Glutamatergic neuron (in vitro differentiated cells): ENCODE measurements around the gene FRMPD4. TPM values are rescaled to one million over a fixed set of nuclear protein-coding genes. Genes with fewer than 3 reads are reported as not detected.

Source experiments
- DNase-seq: peaks from one replicate; pipeline ENCODE4 v3.0.0; 2022
- H3K27ac Mint-ChIP-seq: one replicate; pipeline ENCODE4 v1.8.0; 2020; ENCODE audit warnings: mild to moderate bottlenecking, mixed read lengths, inconsistent platforms; ENCODE audit not compliant: unreplicated experiment
- H3K27me3 Mint-ChIP-seq: one replicate; pipeline ENCODE4 v1.8.0; 2020; ENCODE audit warnings: mild to moderate bottlenecking, moderate library complexity, mixed read lengths, inconsistent platforms; ENCODE audit not compliant: unreplicated experiment
- H3K36me3 Mint-ChIP-seq: one replicate; pipeline ENCODE4 v1.8.0; 2020; ENCODE audit warnings: mild to moderate bottlenecking, mixed read lengths, inconsistent platforms; ENCODE audit not compliant: unreplicated experiment
- H3K4me1 Mint-ChIP-seq: one replicate; pipeline ENCODE4 v1.8.0; 2020; ENCODE audit warnings: mild to moderate bottlenecking, low read depth, mixed read lengths, inconsistent platforms; ENCODE audit not compliant: unreplicated experiment
- H3K4me3 Mint-ChIP-seq: one replicate; pipeline ENCODE4 v1.8.0; 2020; ENCODE audit warnings: mild to moderate bottlenecking, mixed read lengths, inconsistent platforms; ENCODE audit not compliant: unreplicated experiment
- H3K9me3 Mint-ChIP-seq: one replicate; pipeline ENCODE4 v1.8.0; 2020; ENCODE audit warnings: mild to moderate bottlenecking, moderate library complexity, mixed read lengths, inconsistent platforms; ENCODE audit not compliant: unreplicated experiment
- total RNA-seq: library from RNA; stranded (reverse); fragmentation: NEBNext Ultra II Directional; extraction: Animal tissue kit (Norgen Biotek cat#: 25700); gene quantifications from one replicate; pipeline ENCODE4 v1.2.1, GENCODE V29; 2021; ENCODE audit not compliant: unreplicated experiment
- TF ChIP-seq, protein P1 (sequence below): fragments of 200-600 bp; sonication (generic); IDR thresholded peaks from one replicate; pipeline ENCODE4 v1.5.0; 2021; ENCODE audit not compliant: partially characterized antibody, unreplicated experiment

Gene FRMPD4
- total RNA-seq, 1 donor from 2014 or later, result 6.2 TPM

DNA sequence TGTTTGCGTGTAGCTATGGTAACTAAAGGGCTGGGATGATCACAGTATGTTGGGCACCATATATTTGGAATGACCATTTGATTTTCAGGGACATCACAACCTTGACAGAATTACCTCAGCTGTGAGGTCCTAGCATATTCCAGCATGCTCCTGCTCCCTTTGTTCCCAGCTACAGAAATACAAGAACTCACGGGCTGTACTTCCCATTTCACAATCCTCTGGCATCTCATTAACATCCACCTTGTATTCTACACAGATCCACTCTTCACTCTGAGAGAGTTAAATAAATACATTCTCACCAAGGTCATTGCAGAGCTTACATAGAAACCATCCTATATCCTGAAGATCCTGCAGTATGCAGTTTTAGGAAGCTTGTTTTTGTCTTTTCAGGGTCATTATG, 169.7 kb downstream of the FRMPD4 start:
- H3K9me3 Mint-ChIP-seq, result peaks cover 1% of the 10 kb centered on the region
- H3K27me3 Mint-ChIP-seq, result peaks cover 1% of the 10 kb centered on the region
- H3K4me3 Mint-ChIP-seq, result no peak overlapping the region
- no peak overlapping the region for H3K27ac Mint-ChIP-seq
- peaks cover 6% of the 10 kb centered on the region for H3K36me3 Mint-ChIP-seq
- TF ChIP-seq, protein P1, sequence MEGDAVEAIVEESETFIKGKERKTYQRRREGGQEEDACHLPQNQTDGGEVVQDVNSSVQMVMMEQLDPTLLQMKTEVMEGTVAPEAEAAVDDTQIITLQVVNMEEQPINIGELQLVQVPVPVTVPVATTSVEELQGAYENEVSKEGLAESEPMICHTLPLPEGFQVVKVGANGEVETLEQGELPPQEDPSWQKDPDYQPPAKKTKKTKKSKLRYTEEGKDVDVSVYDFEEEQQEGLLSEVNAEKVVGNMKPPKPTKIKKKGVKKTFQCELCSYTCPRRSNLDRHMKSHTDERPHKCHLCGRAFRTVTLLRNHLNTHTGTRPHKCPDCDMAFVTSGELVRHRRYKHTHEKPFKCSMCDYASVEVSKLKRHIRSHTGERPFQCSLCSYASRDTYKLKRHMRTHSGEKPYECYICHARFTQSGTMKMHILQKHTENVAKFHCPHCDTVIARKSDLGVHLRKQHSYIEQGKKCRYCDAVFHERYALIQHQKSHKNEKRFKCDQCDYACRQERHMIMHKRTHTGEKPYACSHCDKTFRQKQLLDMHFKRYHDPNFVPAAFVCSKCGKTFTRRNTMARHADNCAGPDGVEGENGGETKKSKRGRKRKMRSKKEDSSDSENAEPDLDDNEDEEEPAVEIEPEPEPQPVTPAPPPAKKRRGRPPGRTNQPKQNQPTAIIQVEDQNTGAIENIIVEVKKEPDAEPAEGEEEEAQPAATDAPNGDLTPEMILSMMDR, result no peak
- DNase-seq, result no peak
- H3K4me1 Mint-ChIP-seq, result peaks cover 6% of the 10 kb centered on the region

DNA sequence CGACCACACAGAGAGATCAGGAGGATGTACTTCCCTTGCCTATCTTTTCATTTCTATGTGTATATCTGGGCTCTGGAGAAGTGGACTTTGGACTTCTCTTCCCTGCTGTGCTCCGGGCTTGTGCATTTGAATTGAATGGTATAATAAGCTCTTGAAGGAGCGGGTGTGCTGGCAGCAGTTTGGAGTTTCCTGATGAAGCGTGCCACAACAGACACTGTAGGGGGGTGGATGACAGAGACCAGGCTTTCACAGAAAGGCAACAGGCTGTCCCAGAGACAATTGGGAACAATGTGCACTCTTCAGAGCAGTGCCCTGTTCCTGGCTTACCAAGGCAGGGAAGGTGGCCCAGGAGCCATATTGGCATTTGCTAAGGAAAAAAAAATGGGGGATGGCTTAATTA, 170.1 kb downstream of the FRMPD4 start:
- Mint-ChIP-seq H3K9me3 (peaks cover 1% of the 10 kb centered on the region), H3K27ac (no peak overlapping the region), H3K36me3 (peaks cover 6% of the 10 kb centered on the region), H3K4me1 (peaks cover 6% of the 10 kb centered on the region), H3K27me3 (peaks cover 1% of the 10 kb centered on the region), H3K4me3 (no peak overlapping the region)
- TF ChIP-seq, protein P1, result no peak
- no peak for DNase-seq

DNA sequence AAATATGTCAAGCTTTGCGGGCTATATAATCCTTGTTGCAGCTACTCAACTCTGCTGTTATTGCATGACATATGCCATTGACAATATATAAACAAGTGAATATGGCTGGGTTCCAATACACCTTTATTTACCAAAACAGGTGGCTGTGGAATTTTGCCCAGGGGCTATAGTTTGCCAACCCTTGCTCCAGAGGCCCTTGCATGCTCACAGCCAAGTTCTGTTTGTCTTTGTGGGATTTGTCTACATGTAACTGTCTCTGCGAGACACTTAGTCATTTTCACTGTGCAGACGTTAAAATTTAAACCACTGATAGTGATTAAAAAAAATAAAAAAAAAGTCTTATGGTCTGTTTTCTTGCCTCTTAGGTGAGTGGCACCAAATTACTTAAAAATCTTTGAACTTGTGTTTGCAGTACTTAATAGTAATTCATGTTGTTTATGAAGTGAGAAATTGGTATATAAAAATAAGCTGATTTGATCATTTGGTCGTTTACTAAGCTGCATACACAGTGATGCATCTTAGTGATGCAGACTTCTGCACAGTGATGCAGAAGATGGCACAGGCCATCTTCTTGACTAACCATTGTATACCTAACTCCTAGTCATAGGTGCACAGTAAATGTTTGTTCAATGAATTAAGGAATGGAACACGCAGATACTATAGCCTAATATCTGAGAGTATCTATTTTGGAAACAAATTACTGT, 170.9 kb downstream of the FRMPD4 start:
- Mint-ChIP-seq H3K27ac (no peak overlapping the region), H3K27me3 (peaks cover 1% of the 10 kb centered on the region), H3K36me3 (peaks cover 6% of the 10 kb centered on the region), H3K9me3 (peaks cover 1% of the 10 kb centered on the region), H3K4me3 (no peak overlapping the region), H3K4me1 (peaks cover 6% of the 10 kb centered on the region)
- DNase-seq, result no peak
- TF ChIP-seq, protein P1, result no peak

DNA sequence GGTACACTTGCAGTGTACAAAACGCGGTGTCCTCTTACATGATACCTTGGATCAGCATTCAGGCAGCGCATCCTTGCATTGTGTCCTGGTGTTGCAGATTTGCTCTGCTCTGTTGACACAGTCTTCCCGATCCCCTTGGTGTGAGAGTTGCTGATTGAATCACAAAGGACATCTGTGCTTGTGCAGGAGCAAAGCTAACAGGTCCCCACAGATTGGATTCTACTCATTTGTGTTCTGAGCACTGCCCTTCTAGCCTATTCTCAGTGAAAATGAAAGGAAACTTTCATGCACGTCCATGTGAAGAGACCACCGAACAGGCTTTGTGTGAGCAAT, 171.4 kb downstream of the FRMPD4 start:
- peaks cover 1% of the 10 kb centered on the region for H3K27me3 Mint-ChIP-seq
- TF ChIP-seq, protein P1, result no peak
- no peak for DNase-seq
- peak overlapping the region; percentile 42 for H3K4me3 Mint-ChIP-seq
- peaks cover 6% of the 10 kb centered on the region for H3K36me3 Mint-ChIP-seq
- peaks cover 6% of the 10 kb centered on the region for H3K4me1 Mint-ChIP-seq
- peaks cover 1% of the 10 kb centered on the region for H3K9me3 Mint-ChIP-seq
- H3K27ac Mint-ChIP-seq, result no peak overlapping the region

DNA sequence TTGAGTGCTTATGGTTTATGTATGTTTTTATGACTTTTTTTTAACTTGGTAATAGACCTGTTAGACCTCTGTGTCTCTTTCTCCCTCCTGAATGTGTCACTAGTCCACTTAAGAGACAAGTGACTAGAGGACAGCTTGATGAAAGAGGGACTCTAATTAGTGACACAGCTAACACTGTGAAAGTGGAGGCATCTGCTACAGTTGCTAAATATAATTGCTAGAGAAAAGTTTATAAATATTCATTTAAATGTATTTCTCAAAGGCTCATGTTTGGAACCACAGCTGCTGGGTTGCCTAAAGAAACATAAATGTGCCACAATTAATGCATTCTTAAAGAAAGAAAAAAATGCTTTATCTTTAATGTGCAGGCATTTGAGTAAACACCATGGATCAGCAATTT, 176.4 kb downstream of the FRMPD4 start:
- Mint-ChIP-seq H3K27me3 (no peaks in the 10 kb centered on the region), H3K4me1 (peaks cover 5% of the 10 kb centered on the region), H3K36me3 (peaks cover 6% of the 10 kb centered on the region), H3K27ac (no peak overlapping the region), H3K9me3 (peaks cover 1% of the 10 kb centered on the region), H3K4me3 (no peak overlapping the region)
- TF ChIP-seq, protein P1, result no peak
- DNase-seq, result no peak
